Adrenal gland (tissue), 5 donors: ENCODE results near the gene TLN1.

Experiments
- CTCF ChIP-seq, 6 experiments: fragments of 450-650 bp in 4 of 6; fragments of 200-600 bp in 2 of 6; sonication (generic) in 1 of 6; IDR thresholded peaks; 1 replicate in 5 of 6; 2 replicates in 1 of 6; pipeline versions ENCODE4 v1.5.1 to v1.8.0; 2016 to 2021; ENCODE audit warnings: antibody characterized with exemption in 6 of 6, mild to moderate bottlenecking in 2 of 6, moderate library complexity in 1 of 6
- POLR2A ChIP-seq, 2 donors: fragments of 450-650 bp; IDR thresholded peaks; one replicate each; pipeline ENCODE4 v1.6.1; 2017; ENCODE audit warnings: antibody characterized with exemption in 2 of 2, mild to moderate bottlenecking in 2 of 2, moderate library complexity in 1 of 2
- donor health status: DM: no; HTN: no; CAD: no.

GRCh38 chr9:35680331-35681105 is 51.5 kb downstream of the TLN1 start:
- TF ChIP-seq CTCF (IDR thresholded peaks at IDR 0.05): no peak
- TF ChIP-seq POLR2A (IDR thresholded peaks at IDR 0.05): no peak
